OCI-LY7 (cell line): ENCODE results near the gene CFAP97D2. TPM values are rescaled to one million over a fixed set of nuclear protein-coding genes. Genes with fewer than 3 reads are reported as not detected.

Source experiments
- BruUV-seq: library from RNA; stranded (reverse); fragments of 400-500 nt; replicated peaks from 2 replicates; lab custom pipeline; 2021; lab: Mats Ljungman, UMichigan
- CTCF ChIA-PET: fragments of 300-600 bp; sonication (Branson Sonifier 250); formaldehyde crosslinking; loops from one replicate; lab custom pipeline; 2022; ENCODE audit warnings: antibody characterized with exemption; ENCODE audit not compliant: unreplicated experiment; lab: Charles Lee
- POLR2A ChIA-PET: fragments of 300-600 bp; sonication (Branson Sonifier 250); formaldehyde crosslinking; loops from one replicate; lab custom pipeline; 2022; ENCODE audit warnings: antibody characterized with exemption; lab: Charles Lee
- DNase-seq: peaks from one replicate; pipeline ENCODE4 v3.0.0-alpha.2; 2015; ENCODE audit warnings: low spot score
- H2AFZ ChIP-seq: fragments of 200-600 bp; sonication (generic), shearing (Covaris generic); 2 replicates; pipeline ENCODE4 v1.6.1; 2014; ENCODE audit warnings: mild to moderate bottlenecking, antibody characterized with exemption, low read length, moderate library complexity
- H3K27ac ChIP-seq: fragments of 200-600 bp; sonication (generic); 2 replicates; pipeline ENCODE4 v1.5.1; 2014; ENCODE audit warnings: mixed run types, low read depth, mild to moderate bottlenecking, moderate library complexity, low read length, inconsistent platforms; ENCODE audit not compliant: poor library complexity, severe bottlenecking
- H3K36me3 ChIP-seq: fragments of 200-600 bp; sonication (generic); 2 replicates; pipeline ENCODE4 v1.6.1; 2014; ENCODE audit warnings: mild to moderate bottlenecking, antibody characterized with exemption, low read length, moderate library complexity, mixed read lengths; ENCODE audit not compliant: insufficient read depth
- H3K4me1 ChIP-seq: fragments of 200-600 bp; sonication (generic); 2 replicates; pipeline ENCODE4 v1.5.1; 2014; ENCODE audit warnings: mild to moderate bottlenecking, low read length; ENCODE audit not compliant: insufficient read depth, poor library complexity, severe bottlenecking
- H3K4me2 ChIP-seq: fragments of 200-600 bp; sonication (generic); 2 replicates; pipeline ENCODE4 v1.6.1; 2014; ENCODE audit warnings: mild to moderate bottlenecking, low read length
- H3K4me3 ChIP-seq: fragments of 200-600 bp; sonication (generic); 2 replicates; pipeline ENCODE4 v1.5.1; 2014; ENCODE audit warnings: mild to moderate bottlenecking, low read depth, low read length; ENCODE audit not compliant: poor library complexity, severe bottlenecking
- H3K79me2 ChIP-seq: fragments of 200-600 bp; sonication (generic); 2 replicates; pipeline ENCODE4 v1.6.1; 2016; ENCODE audit warnings: low read depth, mild to moderate bottlenecking, low read length, moderate library complexity, mixed read lengths; ENCODE audit not compliant: insufficient read depth
- H3K9me2 ChIP-seq: fragments of 200-600 bp; sonication (generic); 2 replicates; pipeline ENCODE4 v1.6.1; 2016; ENCODE audit warnings: mild to moderate bottlenecking, low read length, mixed read lengths; ENCODE audit not compliant: insufficient read depth
- H3K9me3 ChIP-seq: fragments of 200-600 bp; sonication (generic); 2 replicates; pipeline ENCODE4 v1.6.1; 2014; ENCODE audit warnings: mild to moderate bottlenecking, mixed run types, low read length, mixed read lengths
- H4K20me1 ChIP-seq: fragments of 200-600 bp; sonication (generic); 2 replicates; pipeline ENCODE4 v1.6.1; 2014; ENCODE audit warnings: mild to moderate bottlenecking, antibody characterized with exemption, low read length, moderate library complexity, mixed read lengths; ENCODE audit not compliant: insufficient read depth
- EZH2phosphoT487 ChIP-seq: fragments of 200-600 bp; sonication (generic); IDR thresholded peaks from 2 replicates; pipeline ENCODE4 v1.6.1; 2018; ENCODE audit warnings: low read depth, borderline replicate concordance, mild to moderate bottlenecking, mixed run types, antibody characterized with exemption, low read length, moderate library complexity, mixed read lengths
- intact Hi-C: fragments of 100-400 bp; cut with micrococcal nuclease; formaldehyde crosslinking; loops from one replicate; pipeline ENCODE4 v1.10.0; 2022; ENCODE audit not compliant: unreplicated experiment
- total RNA-seq, 2 experiments: library from RNA; depleted of rRNA in 1 of 2; stranded (reverse); fragments of >200 nt in 1 of 2; shearing (Covaris generic) in 1 of 2; gene quantifications; 2 replicates each; pipeline ENCODE4 v1.2.3, GENCODE V29; 2014 to 2022
- TF ChIP-seq, protein P1 (sequence below): fragments of 200-600 bp; sonication (generic); conservative IDR thresholded peaks from 2 replicates; pipeline ENCODE4 v1.5.1; 2014; ENCODE audit warnings: mild to moderate bottlenecking, antibody characterized with exemption, low read length, moderate library complexity, mixed read lengths

The CFAP97D2 gene
- total RNA-seq, 2 experiments from 2014 or later: not detected

DNA sequence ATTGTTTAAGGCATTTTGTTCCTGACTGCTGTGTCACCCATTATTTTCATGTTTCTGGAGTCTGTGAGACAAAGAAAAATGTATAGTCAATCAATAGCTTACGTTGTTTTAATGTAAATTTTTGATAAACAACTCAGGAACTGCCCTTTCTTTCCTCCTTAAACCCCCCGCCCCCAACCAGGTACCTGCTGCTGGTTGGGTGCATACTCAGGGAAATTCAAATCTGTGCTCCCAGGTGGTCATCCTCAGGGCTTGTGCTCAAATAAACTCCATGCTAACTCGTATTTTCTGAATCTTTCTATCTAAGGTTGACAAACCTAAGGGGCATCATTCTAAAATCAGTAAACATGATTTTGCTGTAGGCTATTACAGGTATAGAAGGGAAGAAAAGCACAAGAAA is 51.5 kb downstream of the CFAP97D2 start:
- BruUV-seq: no TSS peak
- Histone ChIP-seq H3K9me3 (no peaks in the 10 kb centered on the region), H3K36me3 (no peaks in the 10 kb centered on the region), H3K4me2 (no peak overlapping the region), H3K79me2 (peaks cover 5% of the 10 kb centered on the region), H4K20me1 (0 out of 2 replicates have a peak, but pooled peaks cover 3% of the 10 kb centered on the region), H3K27ac (no peak overlapping the region), H3K4me3 (no peak overlapping the region), H3K9me2 (no peaks in the 10 kb centered on the region), H2AFZ (no peak overlapping the region), H3K4me1 (peaks cover 6% of the 10 kb centered on the region)
- POLR2A ChIA-PET: no interaction called here
- DNase-seq: no peak
- TF ChIP-seq EZH2phosphoT487: no peak
- TF ChIP-seq, protein P1, sequence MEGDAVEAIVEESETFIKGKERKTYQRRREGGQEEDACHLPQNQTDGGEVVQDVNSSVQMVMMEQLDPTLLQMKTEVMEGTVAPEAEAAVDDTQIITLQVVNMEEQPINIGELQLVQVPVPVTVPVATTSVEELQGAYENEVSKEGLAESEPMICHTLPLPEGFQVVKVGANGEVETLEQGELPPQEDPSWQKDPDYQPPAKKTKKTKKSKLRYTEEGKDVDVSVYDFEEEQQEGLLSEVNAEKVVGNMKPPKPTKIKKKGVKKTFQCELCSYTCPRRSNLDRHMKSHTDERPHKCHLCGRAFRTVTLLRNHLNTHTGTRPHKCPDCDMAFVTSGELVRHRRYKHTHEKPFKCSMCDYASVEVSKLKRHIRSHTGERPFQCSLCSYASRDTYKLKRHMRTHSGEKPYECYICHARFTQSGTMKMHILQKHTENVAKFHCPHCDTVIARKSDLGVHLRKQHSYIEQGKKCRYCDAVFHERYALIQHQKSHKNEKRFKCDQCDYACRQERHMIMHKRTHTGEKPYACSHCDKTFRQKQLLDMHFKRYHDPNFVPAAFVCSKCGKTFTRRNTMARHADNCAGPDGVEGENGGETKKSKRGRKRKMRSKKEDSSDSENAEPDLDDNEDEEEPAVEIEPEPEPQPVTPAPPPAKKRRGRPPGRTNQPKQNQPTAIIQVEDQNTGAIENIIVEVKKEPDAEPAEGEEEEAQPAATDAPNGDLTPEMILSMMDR: no peak
- intact Hi-C loops: no loop called here
- CTCF ChIA-PET: interaction anchor here (1.1 kb wide), 1 partner anchor 95 kb away, joined by 3 read pairs; no protein-coding TSS in a partner anchor

DNA sequence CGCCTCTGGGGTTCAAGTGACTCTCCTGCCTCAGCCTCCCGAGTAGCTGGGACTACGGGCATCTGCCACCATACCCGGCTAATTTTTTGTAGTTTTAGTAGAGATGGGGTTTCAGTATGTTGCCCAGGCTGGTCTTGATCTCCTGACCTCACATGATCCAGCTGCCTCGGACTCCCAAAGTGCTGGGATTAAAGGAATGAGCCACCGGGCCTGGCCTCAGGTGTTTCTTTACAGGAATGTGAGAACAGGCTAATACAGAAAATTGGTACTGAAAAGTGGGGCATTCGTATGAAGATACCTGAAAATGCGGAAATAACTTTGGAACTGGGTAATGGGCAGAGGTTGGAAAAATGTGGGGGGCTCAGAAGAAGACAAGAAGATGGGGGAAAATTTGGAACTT is 52.8 kb downstream of the CFAP97D2 start:
- POLR2A ChIA-PET: no interaction called here
- no peak for TF ChIP-seq EZH2phosphoT487
- TF ChIP-seq, protein P1: no peak
- Histone ChIP-seq H3K4me1 (peaks cover 16% of the 10 kb centered on the region), H3K9me2 (no peaks in the 10 kb centered on the region), H3K36me3 (peaks cover 4% of the 10 kb centered on the region; the same call in 1 of the 2 replicates), H3K27ac (no peak overlapping the region), H3K79me2 (peaks cover 18% of the 10 kb centered on the region), H3K4me2 (no peak overlapping the region), H2AFZ (no peak overlapping the region), H4K20me1 (0 out of 2 replicates have a peak, but pooled peaks cover 4% of the 10 kb centered on the region), H3K4me3 (no peak overlapping the region), H3K9me3 (no peaks in the 10 kb centered on the region)
- intact Hi-C loops: no loop called here
- CTCF ChIA-PET: no interaction called here
- no peak for DNase-seq
- no TSS peak for BruUV-seq

DNA sequence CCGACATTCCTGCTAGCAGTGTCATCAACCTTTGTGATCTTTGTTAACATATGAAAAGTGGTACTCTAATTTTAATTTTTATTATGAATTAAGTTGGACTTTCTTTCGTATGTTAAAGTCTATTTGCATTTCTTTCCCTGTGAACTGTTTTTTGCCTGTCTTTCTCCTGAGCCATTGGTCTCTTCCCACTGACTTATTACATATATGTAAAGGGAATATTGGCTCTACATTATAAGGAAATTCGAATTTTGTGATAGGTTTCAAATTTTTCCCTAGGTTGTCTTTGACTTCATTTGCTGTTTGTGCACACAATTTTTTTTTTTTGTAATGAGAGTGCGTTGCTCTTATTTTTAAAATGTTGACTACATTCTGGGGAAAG is 55.2 kb downstream of the CFAP97D2 start:
- Histone ChIP-seq H4K20me1 (0 out of 2 replicates have a peak, but pooled peaks cover 4% of the 10 kb centered on the region), H3K4me2 (peak overlapping the region; percentile 98), H3K9me3 (no peaks in the 10 kb centered on the region), H3K36me3 (peaks cover 26% of the 10 kb centered on the region), H3K9me2 (no peaks in the 10 kb centered on the region), H3K27ac (peak overlapping the region; percentile 64), H2AFZ (peak overlapping the region; percentile 99), H3K4me3 (peak overlapping the region; percentile 80), H3K4me1 (peaks cover 16% of the 10 kb centered on the region), H3K79me2 (peaks cover 22% of the 10 kb centered on the region)
- intact Hi-C loops: loop anchor here (2.0 kb wide), 1 partner anchor 47 kb away; the partner anchor contains the start of gene UPF3A
- BruUV-seq: no TSS peak
- no peak for DNase-seq
- ChIA-PET CTCF (no interaction called here), POLR2A (no interaction called here)
- TF ChIP-seq EZH2phosphoT487: no peak
- TF ChIP-seq, protein P1: no peak
